Activated CD4-positive, alpha-beta T cell treated with anti-CD3 and anti-CD28 coated beads, Interleukin-2, amount 50 U/mL, for 24 hours (primary cell): Measurements from ENCODE around the gene TCF20.

ENCODE experiments used
- DNase-seq, 2 donors: peaks; one replicate each; pipeline ENCODE4 v3.0.0-alpha.2; 2020; ENCODE audit warnings: low read depth in 1 of 2, low spot score in 1 of 2

The TCF20 gene

GRCh38 chr22:42261296-42261695 is 9.2 kb downstream of the TCF20 start:
- DNase-seq, result no peak

DNA sequence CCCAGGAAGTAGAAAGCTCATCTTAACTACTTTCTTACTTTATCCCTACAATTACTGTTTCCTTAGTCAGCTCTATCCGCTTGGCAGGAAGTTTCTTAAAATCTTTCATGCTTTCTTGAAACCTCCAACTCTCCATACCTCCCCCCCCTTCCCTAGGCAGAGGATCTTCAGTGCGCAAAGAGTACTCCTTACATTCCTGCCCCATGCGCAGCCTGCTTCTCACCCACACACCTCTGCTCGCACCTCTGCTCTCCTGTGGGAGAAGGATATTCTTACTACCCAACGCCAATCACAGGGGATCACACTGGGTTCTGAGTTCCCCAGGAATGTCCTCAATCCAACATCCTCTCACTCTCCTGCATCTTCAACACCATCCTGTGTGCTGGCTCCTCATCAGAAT is 12.3 kb downstream of the TCF20 start:
- no peak for DNase-seq

GRCh38 chr22:42257386-42257785 is 13.1 kb downstream of the TCF20 start:
- no peak for DNase-seq

DNA sequence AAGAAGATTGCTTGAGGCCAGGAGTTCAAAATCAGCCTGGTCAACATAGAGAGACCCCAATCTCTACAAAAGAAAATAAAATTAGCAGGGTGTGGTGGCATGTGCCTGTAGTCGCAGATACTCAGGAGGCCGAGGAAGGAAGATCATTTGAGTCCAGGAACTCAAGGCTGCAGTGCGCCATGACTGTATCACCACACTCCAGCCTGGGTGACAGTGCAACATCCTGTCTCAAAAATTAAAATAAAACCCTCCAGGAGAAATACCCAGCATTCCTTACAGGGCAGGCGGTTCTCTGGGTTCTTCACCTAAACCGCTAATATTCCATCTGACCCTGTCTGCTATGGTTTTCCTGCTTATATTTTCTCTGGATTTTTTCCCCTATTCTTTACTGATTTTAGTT is 13.5 kb downstream of the TCF20 start:
- no peak for DNase-seq

DNA sequence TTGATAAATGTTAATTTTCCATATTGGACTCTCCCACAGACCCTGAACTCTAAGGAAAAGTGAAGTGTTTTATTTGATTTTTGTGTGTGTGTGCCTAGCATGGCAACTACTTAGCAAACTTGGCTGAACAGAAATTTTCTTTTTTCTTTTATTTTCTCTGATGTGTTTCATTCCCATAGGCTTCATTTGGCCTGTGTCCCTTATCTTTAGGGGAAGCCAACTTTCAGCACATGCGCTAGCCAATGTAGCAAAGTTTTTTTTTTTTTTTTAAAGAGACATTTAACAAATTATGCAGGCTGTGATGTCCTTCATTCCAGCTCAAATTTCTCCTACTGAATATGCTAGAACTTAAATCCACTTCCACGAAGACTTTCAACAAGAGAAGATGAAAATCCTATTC is 14.2 kb downstream of the TCF20 start:
- DNase-seq, result no peak

GRCh38 chr22:42249831-42250230 is 20.6 kb downstream of the TCF20 start:
- no peak for DNase-seq

GRCh38 chr22:42248995-42249394 is 21.5 kb downstream of the TCF20 start:
- DNase-seq, result no peak

GRCh38 chr22:42247596-42247995 is 22.9 kb downstream of the TCF20 start:
- no peak for DNase-seq

GRCh38 chr22:42243802-42244060 is 26.7 kb downstream of the TCF20 start:
- DNase-seq, result no peak

DNA sequence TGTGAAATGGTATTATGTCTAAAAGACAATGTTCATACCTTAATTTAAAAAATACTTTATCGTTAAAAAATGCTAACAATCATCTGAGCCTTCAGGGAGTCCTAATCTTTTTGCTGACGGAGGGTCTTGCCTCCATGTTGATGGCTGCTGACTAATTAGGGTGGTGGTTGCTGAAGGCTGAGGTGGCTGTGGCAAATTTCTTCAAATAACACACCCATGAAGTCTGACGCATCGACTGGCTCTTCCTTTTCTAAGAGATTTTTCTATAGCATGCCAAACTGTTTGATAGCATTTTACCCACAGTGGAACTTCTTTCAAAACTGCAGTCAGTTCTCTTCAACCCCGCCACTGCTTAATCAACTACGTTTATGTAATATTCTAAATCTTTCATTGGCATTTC is 33.6 kb downstream of the TCF20 start:
- DNase-seq, result no peak

- no peak for DNase-seq
Measured at GRCh38 chr22:42236268-42236667, 34.2 kb downstream of the TCF20 start.

GRCh38 chr22:42233879-42234278 is 36.6 kb downstream of the TCF20 start:
- no peak for DNase-seq

DNA sequence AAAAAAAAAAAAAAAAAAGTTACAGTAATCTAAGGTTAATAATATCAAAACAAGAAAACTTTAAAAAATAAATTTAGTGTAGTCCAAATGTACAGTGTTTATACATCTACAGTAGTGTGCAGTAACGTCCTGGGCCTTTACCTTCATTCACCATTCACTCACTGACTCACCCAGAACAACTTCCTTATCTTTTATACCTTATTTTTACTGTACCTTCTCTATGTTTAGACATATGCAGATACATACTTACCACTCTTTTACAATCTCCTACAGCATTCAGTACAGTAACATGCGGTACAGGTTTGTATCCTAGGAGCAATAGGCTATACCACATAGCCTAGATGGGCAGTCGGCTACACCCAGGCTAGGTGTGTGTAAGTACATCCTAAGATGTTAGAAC is 38.5 kb downstream of the TCF20 start:
- DNase-seq, result no peak

DNA sequence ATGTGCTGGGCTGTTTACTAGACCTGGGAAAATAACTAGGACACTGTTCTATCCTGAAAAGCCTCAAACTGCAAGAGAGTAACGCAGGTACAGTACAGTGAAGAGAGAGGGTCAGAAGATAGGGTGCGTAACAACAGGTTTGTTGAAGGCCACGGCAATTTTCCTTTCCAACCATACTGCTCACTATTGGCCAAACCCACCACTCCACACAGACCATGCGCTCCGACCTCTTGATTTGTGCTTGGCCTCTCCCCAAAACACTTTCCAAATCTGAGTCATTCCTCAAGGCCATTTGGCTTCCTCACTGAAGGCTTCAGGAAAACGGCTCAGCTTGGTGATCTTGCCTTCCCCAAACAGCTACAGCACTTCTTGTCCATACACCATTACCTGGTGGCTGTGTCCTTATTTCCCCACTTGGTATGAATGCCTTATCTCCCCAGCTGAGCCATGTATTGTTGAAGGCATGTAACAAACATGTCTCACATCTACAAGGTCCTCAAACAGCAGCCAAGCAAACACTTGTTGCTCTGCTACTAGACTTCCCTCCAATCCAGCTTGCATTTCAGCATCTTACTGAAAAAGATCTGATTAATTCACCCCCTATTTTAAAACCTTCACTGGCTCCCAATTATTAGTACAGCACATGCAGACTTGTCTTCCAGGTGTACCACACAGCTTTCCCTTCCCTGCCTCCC is 40.9 kb downstream of the TCF20 start:
- DNase-seq, result no peak

GRCh38 chr22:42228483-42228882 is 42.0 kb downstream of the TCF20 start:
- no peak for DNase-seq

DNA sequence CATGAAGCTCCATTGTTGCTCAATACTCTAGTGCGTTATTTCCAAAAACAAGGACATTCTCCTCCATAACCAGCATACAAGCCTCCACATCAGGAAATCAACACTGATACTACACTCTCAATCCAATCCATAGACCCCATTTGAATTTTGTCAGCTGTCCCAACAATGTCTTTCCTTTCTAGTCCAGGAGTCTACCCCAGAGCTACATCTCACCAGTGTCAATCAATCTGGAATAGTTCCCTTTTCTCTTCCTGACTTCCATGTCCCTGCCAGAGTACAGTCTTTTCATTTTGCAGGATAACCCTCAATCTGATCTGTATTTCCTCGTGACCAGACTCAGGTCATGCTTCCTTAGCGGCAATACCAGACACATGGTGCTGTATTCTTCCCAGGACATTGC is 43.0 kb downstream of the TCF20 start:
- no peak for DNase-seq

DNA sequence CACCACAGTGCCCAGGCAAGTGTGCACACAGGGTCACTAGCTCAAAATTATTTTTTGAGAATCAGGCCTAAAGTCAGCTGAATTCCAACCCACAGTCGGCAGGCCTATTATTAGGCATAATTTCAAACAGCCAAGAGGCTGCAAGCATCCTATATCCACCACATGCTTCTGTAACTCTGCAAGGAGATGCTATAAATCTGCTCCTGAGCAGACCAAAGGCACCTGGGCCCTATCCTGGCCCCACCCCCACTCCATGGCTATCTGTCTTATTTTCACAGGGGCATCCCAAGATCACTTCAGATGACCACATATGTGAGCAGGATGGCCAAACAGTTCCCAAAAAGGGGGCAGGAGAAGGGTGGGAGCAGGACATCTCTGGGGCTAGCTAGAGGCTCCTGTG is 44.6 kb downstream of the TCF20 start:
- no peak for DNase-seq

GRCh38 chr22:42222140-42222539 is 48.3 kb downstream of the TCF20 start:
- no peak for DNase-seq
